ENCODE results near the gene COBL.

The COBL gene

GRCh38 chr7:51226063-51226755 lies 90.4 kb downstream of the COBL start:
- no peak for TF ChIP-seq CTCF (IDR thresholded peaks at IDR 0.05; ENCODE audit: low read depth, low read length)
- H3K4me3 ChIP-seq (ENCODE audit: low read depth, low read length), result no peak overlapping the region

DNA sequence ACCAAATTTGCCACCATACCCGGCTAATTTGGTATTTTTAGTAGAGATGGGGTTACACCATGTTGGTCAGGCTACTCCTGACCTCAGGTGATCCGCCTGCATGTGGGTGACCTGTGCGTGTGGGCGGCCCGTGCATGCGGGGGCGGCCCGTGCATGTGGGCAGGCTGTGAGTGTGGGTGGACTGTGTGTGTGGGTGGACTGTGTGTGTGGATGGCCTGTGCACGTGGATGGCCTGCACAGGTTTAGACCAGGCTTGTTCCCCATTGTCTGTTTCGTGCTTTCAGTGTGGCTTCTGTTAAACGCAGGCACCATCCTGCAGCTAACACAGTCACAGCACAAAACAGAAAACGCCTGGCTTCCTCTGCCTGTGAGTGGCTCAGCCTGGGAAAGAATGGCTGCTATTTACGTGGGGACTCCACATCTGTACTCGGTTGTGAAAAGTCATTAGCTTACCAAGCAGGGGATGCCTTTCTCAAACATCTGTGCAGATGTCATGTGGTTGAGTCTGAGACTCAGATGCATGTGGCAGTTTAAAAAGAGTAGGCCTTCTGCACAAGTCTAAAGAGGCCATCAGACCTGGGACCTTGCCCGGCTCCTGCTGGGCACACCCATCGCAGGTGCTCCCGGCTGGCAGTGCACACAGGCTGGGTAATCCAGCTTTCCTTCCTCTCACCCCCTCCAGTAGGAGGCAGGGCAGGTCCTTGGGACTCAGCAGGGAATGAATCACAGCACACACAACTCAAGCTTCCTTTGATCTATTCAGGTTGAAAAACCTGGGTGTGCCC lies 91.6 kb downstream of the COBL start:
- no peak overlapping the region for H3K4me3 ChIP-seq (ENCODE audit: low read depth, low read length)
- no peak for TF ChIP-seq CTCF (IDR thresholded peaks at IDR 0.05; ENCODE audit: low read depth, low read length)

DNA sequence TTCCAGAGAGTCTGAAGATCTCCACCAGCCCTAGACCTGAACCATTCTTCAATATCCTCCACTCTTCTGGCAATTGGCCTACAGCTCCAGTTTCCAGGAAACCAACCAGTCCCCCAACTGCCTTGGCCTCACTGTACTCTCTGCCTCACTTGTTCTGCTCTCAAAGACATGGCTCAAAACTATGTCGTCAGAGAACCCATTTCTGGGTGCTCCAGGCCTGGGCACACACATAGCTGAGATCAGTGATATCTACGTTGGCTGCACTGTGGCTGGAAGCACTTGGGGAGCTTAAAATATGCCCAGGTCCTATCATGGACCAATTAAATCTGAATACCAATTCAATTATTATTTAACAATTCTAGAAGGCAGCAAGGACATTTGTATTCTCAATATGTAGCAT lies 93.1 kb downstream of the COBL start:
- no peak for TF ChIP-seq CTCF (IDR thresholded peaks at IDR 0.05; ENCODE audit: low read depth, low read length)
- no peak overlapping the region for H3K4me3 ChIP-seq (ENCODE audit: low read depth, low read length)

GRCh38 chr7:51222916-51223315 lies 93.7 kb downstream of the COBL start:
- TF ChIP-seq CTCF (IDR thresholded peaks at IDR 0.05; ENCODE audit: low read depth, low read length), result no peak
- H3K4me3 ChIP-seq (ENCODE audit: low read depth, low read length), result no peak overlapping the region

GRCh38 chr7:51220226-51220625 lies 96.4 kb downstream of the COBL start:
- no peak for TF ChIP-seq CTCF (IDR thresholded peaks at IDR 0.05; ENCODE audit: low read depth, low read length)
- H3K4me3 ChIP-seq (ENCODE audit: low read depth, low read length), result no peak overlapping the region

GRCh38 chr7:51219261-51219988 lies 97.2 kb downstream of the COBL start:
- H3K4me3 ChIP-seq (ENCODE audit: low read depth, low read length), result no peak overlapping the region
- no peak for TF ChIP-seq CTCF (IDR thresholded peaks at IDR 0.05; ENCODE audit: low read depth, low read length)

- no peak for TF ChIP-seq CTCF (IDR thresholded peaks at IDR 0.05; ENCODE audit: low read depth, low read length)
Observed at GRCh38 chr7:51217804-51218203, 98.8 kb downstream of the COBL start.

More at GRCh38 chr7:51217804-51218203, 98.8 kb downstream of the COBL start:
- no peak overlapping the region for H3K4me3 ChIP-seq (ENCODE audit: low read depth, low read length)
